ENCODE data around the gene ERC2. TPM values are rescaled to one million over a fixed set of nuclear protein-coding genes. Genes with fewer than 3 reads are reported as not detected.
"Not testable (repeated sequence)": the region's sequence is repeated elsewhere in the genome, so short reads cannot be mapped to it uniquely, and the experiment has no call there.

Gene ERC2
- 0.08 TPM for polyA plus RNA-seq (2012; ENCODE audit: low read depth, missing spikeins)

DNA sequence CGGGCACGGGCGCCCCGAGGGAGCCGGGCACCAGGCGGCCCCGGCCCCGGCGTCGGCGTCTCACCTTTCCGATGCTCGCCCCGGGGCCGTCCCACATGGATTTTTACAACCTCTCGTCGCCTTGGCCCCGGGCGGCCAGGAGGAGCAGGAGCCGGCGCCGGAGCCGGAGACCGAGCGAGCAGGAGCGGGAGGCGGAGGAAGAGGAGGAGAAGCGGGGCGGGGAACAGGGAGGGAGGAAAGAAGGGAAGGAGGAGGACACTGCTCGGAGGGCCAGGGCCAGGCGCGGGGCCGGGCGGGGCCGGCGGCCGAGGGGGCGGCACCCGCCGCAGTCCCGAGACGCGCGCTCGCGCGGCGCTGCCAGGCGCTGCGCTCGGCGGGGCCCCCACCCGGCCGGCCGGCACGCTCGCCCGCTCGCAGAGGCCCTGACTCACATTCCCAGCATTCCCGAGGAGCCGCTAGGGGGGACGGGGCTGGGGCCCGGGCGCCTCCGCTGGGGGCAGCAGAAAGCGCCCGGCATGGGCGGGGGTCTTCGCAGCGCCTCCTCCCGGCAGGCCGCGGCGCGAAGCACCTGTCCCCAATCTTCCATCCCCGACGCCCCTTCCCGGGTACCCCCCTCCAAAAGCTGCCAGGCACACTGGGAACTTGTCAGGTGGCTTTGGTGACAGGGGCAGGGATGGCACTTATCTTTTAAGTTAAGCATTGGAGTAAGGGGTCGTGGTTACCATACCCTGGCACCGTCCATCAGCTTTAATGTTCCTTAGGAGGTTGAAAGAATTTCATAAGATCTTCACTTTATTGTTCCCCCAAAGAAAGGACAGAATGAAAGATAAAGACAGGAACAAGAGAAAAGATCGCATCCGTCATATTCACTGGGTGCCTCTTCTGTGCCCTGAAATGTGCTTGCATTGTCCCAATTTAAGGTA, at the start of gene ERC2:
Gene ERC2, minus strand, starts transcription at position 284 of the 923 bp plus-strand sequence.
- no peak for FAIRE-seq
- DNase-seq (ENCODE audit: insufficient read length, low spot score) = peak; percentile 7
- TF ChIP-seq PAX5 (IDR thresholded peaks at IDR 0.05; ENCODE audit: insufficient read depth, low read length, severe bottlenecking) (no peak), POLR2AphosphoS5 (IDR thresholded peaks at IDR 0.05; ENCODE audit: low read depth, low read length) (no peak), POLR2A (IDR thresholded peaks at IDR 0.05; ENCODE audit: low read depth, low read length) (no peak), TAF1 (IDR thresholded peaks at IDR 0.05; ENCODE audit: low read depth, low read length) (no peak), POU2F2 (IDR thresholded peaks at IDR 0.05; ENCODE audit: low read depth, low read length) (no peak), SPI1 (IDR thresholded peaks at IDR 0.05; ENCODE audit: low read depth, low read length) (no peak)

DNA sequence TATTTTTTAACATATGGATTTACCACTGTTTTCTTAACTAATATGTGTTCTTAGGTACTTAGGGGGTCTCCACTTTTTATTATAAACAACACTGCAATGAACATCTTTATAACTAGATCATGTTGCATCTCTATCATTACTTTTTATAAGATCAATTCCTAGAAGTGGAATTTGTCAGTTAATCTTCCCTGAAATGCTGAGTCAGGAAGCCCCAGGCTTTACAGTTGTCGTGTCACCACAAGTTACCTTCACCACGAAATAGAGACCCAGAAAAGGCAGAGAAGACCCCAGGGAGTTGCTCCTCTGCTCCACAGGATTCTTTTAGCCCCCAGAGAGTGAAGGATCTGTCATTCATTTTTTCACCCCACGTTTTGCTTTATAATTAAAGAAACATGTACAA, 34.5 kb upstream of the ERC2 start:
- FAIRE-seq (no peak), DNase-seq (ENCODE audit: insufficient read length, low spot score) (no peak)
- no peak for TF ChIP-seq TAF1 (IDR thresholded peaks at IDR 0.05; ENCODE audit: low read depth, low read length)
- TF ChIP-seq POLR2AphosphoS5 (IDR thresholded peaks at IDR 0.05; ENCODE audit: low read depth, low read length) = no peak
- no peak for TF ChIP-seq POLR2A (IDR thresholded peaks at IDR 0.05; ENCODE audit: low read depth, low read length)
- no peak for TF ChIP-seq SPI1 (IDR thresholded peaks at IDR 0.05; ENCODE audit: low read depth, low read length)
- TF ChIP-seq POU2F2 (IDR thresholded peaks at IDR 0.05; ENCODE audit: low read depth, low read length) = no peak
- TF ChIP-seq PAX5 (IDR thresholded peaks at IDR 0.05; ENCODE audit: insufficient read depth, low read length, severe bottlenecking) = no peak

DNA sequence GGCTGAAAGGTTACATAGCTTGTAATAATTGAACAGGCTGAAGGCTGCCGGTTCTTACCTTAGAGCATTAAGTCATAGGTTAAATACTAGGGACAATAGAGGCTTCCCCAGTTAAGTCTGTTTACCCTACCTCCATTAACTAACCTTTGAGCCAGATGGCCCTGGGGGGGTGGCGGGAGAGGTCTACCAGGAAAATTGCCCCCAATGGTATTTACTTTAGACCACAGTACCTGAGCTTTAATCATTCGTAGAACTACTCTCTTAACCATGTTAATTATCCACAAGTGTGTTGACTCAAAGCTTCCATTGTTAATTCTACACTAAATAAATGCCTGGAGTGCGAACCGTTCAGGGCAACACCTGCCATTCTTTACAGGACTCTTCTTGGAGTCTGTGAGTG, 28.1 kb upstream of the ERC2 start:
- DNase-seq (ENCODE audit: insufficient read length, low spot score); FAIRE-seq: not testable (repeated sequence)

DNA sequence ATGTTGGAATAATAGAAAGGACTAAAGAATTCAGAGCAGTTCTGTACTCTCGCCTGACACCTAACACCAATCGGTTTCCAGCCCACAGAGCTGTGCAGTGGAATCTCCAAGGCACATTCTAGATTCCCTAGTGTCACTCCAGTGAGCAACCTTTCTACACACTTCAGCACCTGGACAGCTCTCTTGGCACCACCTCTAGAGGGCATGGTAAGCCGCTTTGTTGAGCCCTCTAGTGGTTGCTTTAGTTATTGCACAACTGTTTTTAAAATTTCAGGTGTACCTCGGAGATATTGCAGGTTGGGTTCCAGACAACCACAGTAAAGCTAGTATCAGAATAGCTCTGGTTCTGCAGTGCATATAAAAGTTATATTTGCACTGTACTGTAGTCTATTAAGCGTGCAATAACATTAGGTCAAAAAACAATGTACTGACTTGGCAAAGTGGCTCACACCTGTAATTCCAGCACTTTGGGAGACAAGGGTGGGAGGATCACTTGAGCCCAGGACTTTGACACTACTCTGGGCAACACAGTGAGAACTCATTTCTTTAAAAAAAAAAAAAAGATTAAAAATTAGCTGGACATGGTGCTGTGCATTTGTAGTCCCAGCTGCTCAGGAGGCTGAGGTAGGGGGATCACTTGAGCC, 26.5 kb upstream of the ERC2 start:
- TF ChIP-seq POU2F2 (IDR thresholded peaks at IDR 0.05; ENCODE audit: low read depth, low read length) (no peak; the same call in 1 of the 2 replicates), PAX5 (IDR thresholded peaks at IDR 0.05; ENCODE audit: insufficient read depth, low read length, severe bottlenecking) (no peak)
- DNase-seq (ENCODE audit: insufficient read length, low spot score) (peak; percentile 59), FAIRE-seq (peak; percentile 83)

DNA sequence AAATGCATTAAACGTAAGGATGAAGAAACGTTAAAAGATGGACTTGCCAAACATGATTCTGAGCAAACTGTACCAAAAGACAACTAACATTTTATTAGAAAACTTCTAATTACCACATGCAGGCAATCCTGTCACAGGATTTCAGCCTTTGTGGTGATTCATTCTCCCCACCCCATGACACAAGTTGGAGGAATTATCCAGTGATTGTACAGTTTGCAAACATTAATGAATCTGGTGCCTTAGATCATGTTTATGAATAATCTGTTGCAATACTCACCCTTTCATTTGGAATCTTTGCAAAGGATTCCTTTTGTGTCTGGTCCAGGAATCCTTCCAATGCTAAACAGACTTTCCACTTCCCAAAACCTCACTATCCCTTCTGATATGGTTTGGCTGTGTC, 23.3 kb upstream of the ERC2 start:
- no peak for DNase-seq (ENCODE audit: insufficient read length, low spot score)
- TF ChIP-seq TAF1 (IDR thresholded peaks at IDR 0.05; ENCODE audit: low read depth, low read length) = no peak
- TF ChIP-seq POLR2A (IDR thresholded peaks at IDR 0.05; ENCODE audit: low read depth, low read length) = no peak
- no peak for TF ChIP-seq SPI1 (IDR thresholded peaks at IDR 0.05; ENCODE audit: low read depth, low read length)
- no peak for TF ChIP-seq POU2F2 (IDR thresholded peaks at IDR 0.05; ENCODE audit: low read depth, low read length)
- FAIRE-seq = no peak

DNA sequence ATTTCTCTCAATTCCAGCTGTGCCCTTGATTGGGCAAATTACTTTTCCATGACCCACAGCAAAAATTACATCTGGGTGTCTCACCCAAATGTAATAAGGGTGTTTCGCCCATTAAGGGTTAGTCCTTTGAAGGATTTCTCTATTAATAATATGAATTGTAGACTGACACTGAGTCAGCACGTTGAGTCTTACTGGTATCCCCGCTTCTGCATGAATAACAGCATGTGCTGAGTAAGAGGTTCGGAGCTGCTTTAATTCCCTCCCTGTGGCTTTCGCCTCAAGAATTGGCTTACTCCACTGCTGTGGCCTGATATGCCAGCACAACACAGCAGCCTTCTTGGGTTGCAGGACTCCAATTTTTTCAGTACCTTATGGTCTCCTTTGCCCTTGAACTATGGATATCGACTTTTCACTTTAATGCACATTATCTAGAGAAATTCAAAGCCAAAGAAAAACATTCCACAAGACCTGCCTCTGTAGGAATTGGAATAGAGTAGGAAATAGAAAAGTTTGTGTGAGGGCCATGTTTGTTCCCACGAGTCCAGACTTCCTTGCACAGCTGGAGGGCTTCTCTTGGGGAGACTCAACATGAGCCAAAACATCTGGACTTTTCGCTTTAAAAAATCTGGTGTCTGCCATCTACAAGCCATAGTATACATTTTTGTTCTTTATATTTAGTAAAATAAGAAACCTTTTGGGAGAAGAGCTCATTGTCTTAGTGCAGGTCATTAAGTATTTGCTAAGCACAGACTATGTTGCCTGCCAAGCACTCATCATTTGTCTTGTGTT, 20.7 kb upstream of the ERC2 start:
- FAIRE-seq (no peak), DNase-seq (ENCODE audit: insufficient read length, low spot score) (no peak)
- TF ChIP-seq POLR2A (IDR thresholded peaks at IDR 0.05; ENCODE audit: low read depth, low read length) (no peak), PAX5 (IDR thresholded peaks at IDR 0.05; ENCODE audit: insufficient read depth, low read length, severe bottlenecking) (no peak), TAF1 (IDR thresholded peaks at IDR 0.05; ENCODE audit: low read depth, low read length) (no peak), POU2F2 (IDR thresholded peaks at IDR 0.05; ENCODE audit: low read depth, low read length) (no peak), POLR2AphosphoS5 (IDR thresholded peaks at IDR 0.05; ENCODE audit: low read depth, low read length) (no peak), SPI1 (IDR thresholded peaks at IDR 0.05; ENCODE audit: low read depth, low read length) (no peak)

DNA sequence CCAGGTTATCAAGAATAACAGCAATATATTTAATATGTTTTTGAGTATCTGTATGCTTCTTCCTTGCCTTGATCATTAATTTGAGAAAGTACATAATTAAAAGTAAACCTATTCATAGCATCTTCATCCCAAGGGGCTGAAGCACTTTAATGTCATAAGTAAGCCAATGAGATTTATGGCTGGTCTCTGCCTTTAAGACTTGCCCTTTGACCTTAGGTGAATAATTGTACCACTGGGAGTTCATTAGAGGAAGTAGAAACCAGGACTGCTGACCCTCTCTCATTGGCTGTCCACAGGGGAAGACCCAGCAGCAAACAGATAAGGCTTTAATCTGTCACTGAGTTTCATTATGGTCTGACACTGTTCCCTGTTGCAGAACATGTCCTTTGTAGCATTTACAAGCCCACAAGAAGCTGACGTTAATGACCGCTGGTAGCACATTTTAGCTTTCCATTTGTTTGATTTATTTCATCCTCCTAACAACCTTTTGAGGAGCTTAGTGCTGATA, 16.3 kb upstream of the ERC2 start:
- DNase-seq (ENCODE audit: insufficient read length, low spot score) = no peak
- no peak for FAIRE-seq
- TF ChIP-seq PAX5 (IDR thresholded peaks at IDR 0.05; ENCODE audit: insufficient read depth, low read length, severe bottlenecking) (no peak), SPI1 (IDR thresholded peaks at IDR 0.05; ENCODE audit: low read depth, low read length) (no peak), TAF1 (IDR thresholded peaks at IDR 0.05; ENCODE audit: low read depth, low read length) (no peak), POLR2A (IDR thresholded peaks at IDR 0.05; ENCODE audit: low read depth, low read length) (no peak), POLR2AphosphoS5 (IDR thresholded peaks at IDR 0.05; ENCODE audit: low read depth, low read length) (no peak), POU2F2 (IDR thresholded peaks at IDR 0.05; ENCODE audit: low read depth, low read length) (no peak)

DNA sequence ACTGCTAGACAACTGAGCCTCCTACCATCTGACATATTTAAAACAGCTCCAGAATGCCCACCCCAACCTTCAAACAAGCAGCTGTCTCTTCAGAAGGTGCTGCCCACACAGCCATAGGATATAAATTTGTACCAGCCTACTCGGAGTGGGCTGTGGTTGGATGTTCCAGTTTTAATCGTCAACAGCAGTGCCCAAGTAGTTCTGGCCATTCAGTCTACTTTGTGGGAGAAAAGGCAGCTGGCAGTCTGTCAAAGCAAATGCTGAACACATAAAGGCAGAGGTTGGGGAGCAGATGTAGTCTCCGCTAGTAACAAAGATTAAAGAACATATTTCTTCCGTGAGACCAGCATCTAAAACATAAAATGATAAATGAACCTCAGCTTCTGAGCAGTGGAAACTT, 15.9 kb upstream of the ERC2 start:
- DNase-seq (ENCODE audit: insufficient read length, low spot score) = no peak
- TF ChIP-seq POLR2A (IDR thresholded peaks at IDR 0.05; ENCODE audit: low read depth, low read length) = no peak
- TF ChIP-seq SPI1 (IDR thresholded peaks at IDR 0.05; ENCODE audit: low read depth, low read length) = no peak
- TF ChIP-seq POLR2AphosphoS5 (IDR thresholded peaks at IDR 0.05; ENCODE audit: low read depth, low read length) = no peak
- no peak for TF ChIP-seq TAF1 (IDR thresholded peaks at IDR 0.05; ENCODE audit: low read depth, low read length)
- TF ChIP-seq PAX5 (IDR thresholded peaks at IDR 0.05; ENCODE audit: insufficient read depth, low read length, severe bottlenecking) = no peak
- no peak for TF ChIP-seq POU2F2 (IDR thresholded peaks at IDR 0.05; ENCODE audit: low read depth, low read length)
- no peak for FAIRE-seq

DNA sequence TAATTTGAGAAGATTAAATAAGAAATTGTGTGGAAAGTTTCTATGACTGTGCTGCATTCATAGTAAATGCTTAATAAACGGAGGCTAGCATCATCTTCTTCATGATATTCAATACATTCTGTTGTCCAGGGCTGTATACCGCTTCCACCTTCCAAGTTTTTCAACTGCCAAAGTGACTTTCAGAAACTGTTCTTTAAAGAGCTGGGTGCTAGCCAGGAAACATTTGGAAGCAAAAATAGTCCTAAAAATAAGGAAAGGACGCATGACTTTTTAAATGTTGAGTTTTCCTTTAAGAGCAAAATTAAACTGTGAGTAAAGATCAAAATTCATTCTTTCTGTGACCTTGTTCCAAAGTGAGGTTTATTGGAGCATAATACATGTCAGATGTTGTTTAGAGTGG, 9.4 kb upstream of the ERC2 start:
- no peak for FAIRE-seq
- no peak for DNase-seq (ENCODE audit: insufficient read length, low spot score)
- TF ChIP-seq PAX5 (IDR thresholded peaks at IDR 0.05; ENCODE audit: insufficient read depth, low read length, severe bottlenecking) (no peak), POLR2A (IDR thresholded peaks at IDR 0.05; ENCODE audit: low read depth, low read length) (no peak), SPI1 (IDR thresholded peaks at IDR 0.05; ENCODE audit: low read depth, low read length) (no peak), POU2F2 (IDR thresholded peaks at IDR 0.05; ENCODE audit: low read depth, low read length) (no peak), POLR2AphosphoS5 (IDR thresholded peaks at IDR 0.05; ENCODE audit: low read depth, low read length) (no peak), TAF1 (IDR thresholded peaks at IDR 0.05; ENCODE audit: low read depth, low read length) (no peak)
